Uterus (tissue), 4 donors: ENCODE data around the gene ERCC5. TPM values are rescaled to one million over a fixed set of nuclear protein-coding genes. Genes with fewer than 3 reads are reported as not detected.

ENCODE experiments used
- DNase-seq, 2 donors: peaks; one replicate each; pipeline ENCODE4 v3.0.0-alpha.2; 2019 to 2020
- H3K27ac ChIP-seq, 2 donors: fragments of 200-600 bp; sonication (generic); 1 replicate in 1 of 2; 2 replicates in 1 of 2; pipeline ENCODE4 v1.5.1; 2016 to 2018
- H3K27me3 ChIP-seq, 2 donors: fragments of 200-600 bp; sonication (generic); one replicate each; pipeline ENCODE4 v1.5.1; 2018 to 2019; ENCODE audit warnings: control low read depth in 1 of 2
- H3K36me3 ChIP-seq, 2 donors: fragments of 200-600 bp; sonication (generic); one replicate each; pipeline ENCODE4 v1.5.1; 2019; ENCODE audit warnings: control low read depth in 1 of 2
- H3K4me1 ChIP-seq, 2 donors: fragments of 200-600 bp; sonication (generic); one replicate each; pipeline ENCODE4 v1.5.1; 2018 to 2019; ENCODE audit warnings: control low read depth in 1 of 2
- H3K4me3 ChIP-seq, 2 donors: fragments of 200-600 bp; sonication (generic); 1 replicate in 1 of 2; 2 replicates in 1 of 2; pipeline ENCODE4 v1.5.1; 2018 to 2019; ENCODE audit warnings: mild to moderate bottlenecking in 1 of 2
- H3K9me3 ChIP-seq, 2 donors: fragments of 200-600 bp; sonication (generic); one replicate each; pipeline ENCODE4 v1.5.1; 2019; ENCODE audit warnings: control low read depth in 1 of 2
- POLR2A ChIP-seq, 2 donors: fragments of 450-650 bp; IDR thresholded peaks; one replicate each; pipeline ENCODE4 v1.6.1; 2016; ENCODE audit warnings: antibody characterized with exemption in 2 of 2, mild to moderate bottlenecking in 1 of 2, moderate library complexity in 1 of 2
- intact Hi-C: fragments of 100-400 bp; cut with DNase I; formaldehyde crosslinking; loops from one replicate; pipeline ENCODE4 v1.15.1; 2023; ENCODE audit warnings: low total_unique reads
- total RNA-seq, 4 donors: library from RNA; depleted of rRNA in 3 of 4; stranded (reverse); fragments of >200 nt in 3 of 4; gene quantifications; one replicate each; pipeline versions ENCODE4 v1.1.0 to v1.2.4, GENCODE V29; 2014 to 2023
- TF ChIP-seq, protein P1 (sequence below), 4 experiments: fragments of 200-600 bp in 2 of 4; fragments of 450-650 bp in 2 of 4; sonication (generic) in 2 of 4; IDR thresholded peaks; one replicate each; pipeline ENCODE4 v1.5.1; 2016 to 2019; ENCODE audit warnings: antibody characterized with exemption in 4 of 4, mild to moderate bottlenecking in 2 of 4, moderate library complexity in 1 of 4
- donor health status: DM: yes; HTN: yes; CAD: no.

The ERCC5 gene
- total RNA-seq, 4 donors from 2014 or later, result 43.7 to 134 (median 76.4) TPM

DNA sequence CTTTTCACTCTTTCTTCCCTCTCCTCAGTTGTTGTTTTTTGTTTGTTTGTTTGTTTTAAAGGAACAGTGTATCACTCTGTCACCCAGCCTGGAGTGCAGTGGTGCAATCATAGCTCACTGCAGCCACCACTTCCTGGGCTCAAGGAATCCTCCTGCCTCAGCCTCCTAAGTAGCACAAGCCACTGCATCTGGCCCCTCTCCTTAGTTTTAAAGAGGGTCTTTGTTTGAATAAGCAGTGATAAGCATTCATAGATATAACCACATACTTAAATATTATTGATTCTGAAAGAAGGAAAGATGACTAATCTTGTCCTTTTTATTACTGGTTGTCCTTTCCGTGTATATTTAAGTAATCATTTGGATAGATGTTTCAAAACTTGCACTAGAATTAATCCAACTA lies 26.7 kb downstream of the ERCC5 start:
- H3K27me3 ChIP-seq, result no peaks in the 10 kb centered on the region
- H3K9me3 ChIP-seq, result no peaks in the 10 kb centered on the region
- H3K36me3 ChIP-seq, result no peaks in the 10 kb centered on the region
- H3K4me3 ChIP-seq, result no peak overlapping the region
- H3K4me1 ChIP-seq, result no peaks in the 10 kb centered on the region
- TF ChIP-seq, protein P1, sequence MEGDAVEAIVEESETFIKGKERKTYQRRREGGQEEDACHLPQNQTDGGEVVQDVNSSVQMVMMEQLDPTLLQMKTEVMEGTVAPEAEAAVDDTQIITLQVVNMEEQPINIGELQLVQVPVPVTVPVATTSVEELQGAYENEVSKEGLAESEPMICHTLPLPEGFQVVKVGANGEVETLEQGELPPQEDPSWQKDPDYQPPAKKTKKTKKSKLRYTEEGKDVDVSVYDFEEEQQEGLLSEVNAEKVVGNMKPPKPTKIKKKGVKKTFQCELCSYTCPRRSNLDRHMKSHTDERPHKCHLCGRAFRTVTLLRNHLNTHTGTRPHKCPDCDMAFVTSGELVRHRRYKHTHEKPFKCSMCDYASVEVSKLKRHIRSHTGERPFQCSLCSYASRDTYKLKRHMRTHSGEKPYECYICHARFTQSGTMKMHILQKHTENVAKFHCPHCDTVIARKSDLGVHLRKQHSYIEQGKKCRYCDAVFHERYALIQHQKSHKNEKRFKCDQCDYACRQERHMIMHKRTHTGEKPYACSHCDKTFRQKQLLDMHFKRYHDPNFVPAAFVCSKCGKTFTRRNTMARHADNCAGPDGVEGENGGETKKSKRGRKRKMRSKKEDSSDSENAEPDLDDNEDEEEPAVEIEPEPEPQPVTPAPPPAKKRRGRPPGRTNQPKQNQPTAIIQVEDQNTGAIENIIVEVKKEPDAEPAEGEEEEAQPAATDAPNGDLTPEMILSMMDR (IDR thresholded peaks at IDR 0.05), result no peak
- TF ChIP-seq POLR2A (IDR thresholded peaks at IDR 0.05), result no peak
- intact Hi-C loops, result no loop called here
- no peak for DNase-seq
- no peak overlapping the region for H3K27ac ChIP-seq

GRCh38 chr13:102873653-102874052 lies 27.8 kb downstream of the ERCC5 start:
- Histone ChIP-seq H3K4me1 (no peaks in the 10 kb centered on the region), H3K9me3 (no peaks in the 10 kb centered on the region), H3K36me3 (no peaks in the 10 kb centered on the region), H3K27ac (no peak overlapping the region), H3K27me3 (no peaks in the 10 kb centered on the region), H3K4me3 (no peak overlapping the region)
- intact Hi-C loops, result no loop called here
- DNase-seq, result no peak
- TF ChIP-seq, protein P1 (IDR thresholded peaks at IDR 0.05), result no peak
- no peak for TF ChIP-seq POLR2A (IDR thresholded peaks at IDR 0.05)

DNA sequence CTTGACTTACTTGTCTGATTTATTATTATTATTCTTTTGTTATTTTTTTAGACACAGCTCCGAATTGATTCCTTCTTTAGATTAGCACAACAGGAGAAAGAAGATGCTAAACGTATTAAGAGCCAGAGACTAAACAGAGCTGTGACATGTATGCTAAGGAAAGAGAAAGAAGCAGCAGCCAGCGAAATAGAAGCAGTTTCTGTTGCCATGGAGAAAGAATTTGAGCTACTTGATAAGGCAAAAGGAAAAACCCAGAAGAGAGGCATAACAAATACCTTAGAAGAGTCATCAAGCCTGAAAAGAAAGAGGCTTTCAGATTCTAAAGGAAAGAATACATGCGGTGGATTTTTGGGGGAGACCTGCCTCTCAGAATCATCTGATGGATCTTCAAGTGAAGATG lies 29.4 kb downstream of the ERCC5 start:
- no peak overlapping the region for H3K27ac ChIP-seq
- no peaks in the 10 kb centered on the region for H3K4me1 ChIP-seq
- H3K27me3 ChIP-seq, result no peaks in the 10 kb centered on the region
- TF ChIP-seq, protein P1 (IDR thresholded peaks at IDR 0.05), result no peak
- TF ChIP-seq POLR2A (IDR thresholded peaks at IDR 0.05), result no peak
- H3K4me3 ChIP-seq, result no peak overlapping the region
- DNase-seq, result no peak
- no peaks in the 10 kb centered on the region for H3K36me3 ChIP-seq
- intact Hi-C loops, result no loop called here
- no peaks in the 10 kb centered on the region for H3K9me3 ChIP-seq

GRCh38 chr13:102877303-102877702 lies 31.5 kb downstream of the ERCC5 start:
- Histone ChIP-seq H3K27me3 (no peaks in the 10 kb centered on the region), H3K27ac (no peak overlapping the region), H3K9me3 (no peaks in the 10 kb centered on the region), H3K4me1 (no peaks in the 10 kb centered on the region), H3K4me3 (no peak overlapping the region), H3K36me3 (no peaks in the 10 kb centered on the region)
- DNase-seq, result no peak
- intact Hi-C loops, result no loop called here
- TF ChIP-seq, protein P1 (IDR thresholded peaks at IDR 0.05), result no peak
- TF ChIP-seq POLR2A (IDR thresholded peaks at IDR 0.05), result no peak

DNA sequence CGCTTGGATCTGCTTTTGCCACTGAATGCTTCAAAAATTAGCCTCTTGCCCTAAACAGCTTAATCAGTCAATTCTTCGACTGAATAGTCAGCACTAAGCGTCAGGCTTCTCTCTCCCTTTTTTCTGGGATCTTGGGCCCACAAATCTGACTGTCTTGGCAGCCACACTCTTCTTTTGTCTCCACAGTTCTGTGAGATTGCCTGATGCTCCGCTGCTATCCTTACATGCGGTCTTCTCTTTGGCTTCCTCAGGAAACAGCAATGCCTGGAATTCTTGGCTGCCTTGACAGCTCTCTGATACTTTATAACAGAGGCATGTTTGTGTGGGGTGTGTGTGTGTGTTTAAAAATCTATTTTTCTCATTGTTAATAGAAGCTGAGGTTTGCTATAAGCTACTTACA lies 32.6 kb downstream of the ERCC5 start:
- H3K27ac ChIP-seq, result no peak overlapping the region
- H3K4me1 ChIP-seq, result no peaks in the 10 kb centered on the region
- no peaks in the 10 kb centered on the region for H3K36me3 ChIP-seq
- no peak for TF ChIP-seq POLR2A (IDR thresholded peaks at IDR 0.05)
- TF ChIP-seq, protein P1 (IDR thresholded peaks at IDR 0.05), result no peak
- no peak for DNase-seq
- intact Hi-C loops, result no loop called here
- H3K9me3 ChIP-seq, result no peaks in the 10 kb centered on the region
- no peak overlapping the region for H3K4me3 ChIP-seq
- H3K27me3 ChIP-seq, result no peaks in the 10 kb centered on the region
